Heart right ventricle (tissue), 16 donors: ENCODE measurements around the gene S100A9. TPM values are rescaled to one million over a fixed set of nuclear protein-coding genes. Genes with fewer than 3 reads are reported as not detected.

Experiments used
- ATAC-seq, 8 donors: fragments of 200-7000 bp; cut with Tn5 transposase; one replicate each; pipeline ENCODE4 v1.9.1; 2020; ENCODE audit warnings: mild to moderate bottlenecking in 8 of 8, moderate library complexity in 8 of 8, moderate number of reproducible peaks in 1 of 8
- DNase-seq, 2 donors: peaks; one replicate each; pipeline ENCODE4 v3.0.0-alpha.2; 2020
- H3K27ac ChIP-seq, 10 donors: fragments of 200-600 bp; sonication (generic) in 2 of 10; one replicate each; pipeline versions ENCODE4 v1.5.0 to v1.8.0; 2020 to 2022; ENCODE audit warnings: mild to moderate bottlenecking in 3 of 10
- H3K27me3 ChIP-seq, 7 donors: fragments of 200-600 bp; one replicate each; pipeline ENCODE4 v1.8.0; 2021 to 2022; ENCODE audit warnings: mild to moderate bottlenecking in 2 of 7
- H3K36me3 ChIP-seq, 9 donors: fragments of 200-600 bp; sonication (generic) in 1 of 9; one replicate each; pipeline versions ENCODE4 v1.5.0 to v1.8.0; 2020 to 2022; ENCODE audit warnings: mild to moderate bottlenecking in 2 of 9
- H3K4me1 ChIP-seq, 9 donors: fragments of 200-600 bp; sonication (generic) in 1 of 9; one replicate each; pipeline versions ENCODE4 v1.5.0 to v1.8.0; 2020 to 2022; ENCODE audit warnings: mild to moderate bottlenecking in 4 of 9
- H3K4me3 ChIP-seq, 10 donors: fragments of 200-600 bp; sonication (generic) in 2 of 10; one replicate each; pipeline versions ENCODE4 v1.5.0 to v1.8.0; 2020 to 2022; ENCODE audit warnings: mild to moderate bottlenecking in 7 of 10, moderate library complexity in 2 of 10
- H3K9me3 ChIP-seq, 11 donors: fragments of 200-600 bp in 10 of 11; sonication (generic) in 2 of 11; one replicate each; pipeline versions ENCODE4 v1.5.0 to v1.8.0; 2013 to 2022; ENCODE audit warnings: mild to moderate bottlenecking in 2 of 11, control low read depth in 1 of 11, moderate library complexity in 1 of 11
- WGBS, 2 donors: extraction: QIAGEN DNeasy Blood & Tissue Kit; methylation state at CpG; one replicate each; pipeline ENCODE4 v1.1.7; 2013; ENCODE audit warnings: inconsistent platforms in 1 of 2; 5-methylcytosine and 5-hydroxymethylcytosine counted together
- intact Hi-C, 10 donors: fragments of 100-400 bp; cut with DNase I; formaldehyde crosslinking; loops; one replicate each; pipeline versions ENCODE4 v1.11.1 to v1.14.2; 2022
- polyA plus RNA-seq, 2 donors: library from polyadenylated mRNA; stranded (reverse); fragments of 200-250 nt; gene quantifications; one replicate each; pipeline ENCODE4 v1.2.3, GENCODE V29; 2013
- total RNA-seq, 10 donors: library from RNA; stranded (reverse); fragmentation: NEBNext Ultra II Directional in 3 of 10; extraction: Animal tissue kit (Norgen Biotek cat#: 25700) in 3 of 10; gene quantifications; one replicate each; pipeline versions ENCODE4 v1.2.1 to v1.2.4, GENCODE V29; 2021 to 2023
- TF ChIP-seq, protein P1 (sequence below), 9 donors: fragments of 200-600 bp; sonication (generic) in 2 of 9; IDR thresholded peaks; one replicate each; pipeline versions ENCODE4 v1.5.0 to v1.8.0; 2021 to 2022; ENCODE audit warnings: antibody characterized with exemption in 9 of 9, mild to moderate bottlenecking in 5 of 9, moderate library complexity in 1 of 9
- donor health status: Arrhythmogenic right ventricular cardiomyopathy.
- donor health status: ischemic (EF 13 %, LVEDD 7.1; RV severe dilation, severe dysfunction).
- donor health status: healthy with polysubstance abuse.
- donor health status: DM: no; HTN: yes; CAD: no.
- donor health status: DM: no; HTN: no; CAD: no.
- donor health status: ischemic (EF 25% LVEDD 6.9; RV normal size, moderate dysfunction).
- donor health status: ischemic (EF 25% LVEDD 5.7; RV mildly dilated, moderate dysfunction).
- donor health status: healthy.
- donor health status: DM: yes; HTN: yes; CAD: no.
- donor health status: Ischemic cardiomyopathy.
- donor health status: ischemic (EF 35%, LVEDD 5.7; RV mildly dilated, moderate dysfunction).
- donor health status: nonischemic (EF 11% LVEDD 7.7; RV severe dilation, severe dysfunction).
- donor health status: DM: yes; HTN: yes; CAD: no.
- donor health status: PGD.
- donor health status: ischemic (EF 29% LVEDD 5.4; RV normal size, mild dysfunction).
- donor health status: nonischemic (EF 23%, LVEDD 6.1; RV moderate dilation, normal function).

Gene S100A9
- total and polyA plus RNA-seq, 12 donors: 9.9 to 182 (median 71.5) TPM

DNA sequence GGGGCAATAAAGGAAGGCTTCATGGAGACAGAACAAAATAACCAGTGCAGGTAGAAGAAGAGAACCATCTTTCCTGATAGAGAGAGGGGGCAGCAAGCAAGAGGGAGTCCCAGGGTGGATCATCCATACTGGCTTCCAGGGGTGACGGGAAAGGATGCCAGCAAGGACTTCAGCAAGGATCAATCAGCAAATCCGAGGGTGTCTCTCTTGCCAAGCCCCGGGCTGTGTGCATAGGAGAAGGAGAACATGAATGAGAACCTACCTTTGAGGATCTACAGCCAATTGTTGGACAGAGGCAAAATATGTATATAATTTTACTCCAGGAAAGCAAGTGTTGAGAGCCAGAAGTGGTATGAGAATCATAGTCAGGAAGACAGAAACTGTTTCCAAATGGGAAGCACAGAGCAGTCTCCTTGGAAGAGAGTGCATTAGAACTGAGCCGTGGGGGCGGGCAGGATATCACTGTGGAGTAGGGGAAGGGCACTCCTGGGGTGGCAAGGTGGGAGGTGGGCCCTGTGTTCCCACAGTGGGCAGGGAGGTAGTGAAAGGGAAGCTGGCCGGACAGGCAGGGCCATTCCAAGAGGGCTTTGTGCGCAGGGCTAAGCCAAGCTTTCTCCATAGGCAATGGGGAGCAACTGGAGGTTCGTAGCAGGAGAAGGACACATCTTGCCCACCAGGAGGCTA lies 1.1 kb upstream of the S100A9 start:
- WGBS, 2 donors: 85 to 90% methylated on average over 8 of the region's 8 CpGs
- TF ChIP-seq, protein P1, sequence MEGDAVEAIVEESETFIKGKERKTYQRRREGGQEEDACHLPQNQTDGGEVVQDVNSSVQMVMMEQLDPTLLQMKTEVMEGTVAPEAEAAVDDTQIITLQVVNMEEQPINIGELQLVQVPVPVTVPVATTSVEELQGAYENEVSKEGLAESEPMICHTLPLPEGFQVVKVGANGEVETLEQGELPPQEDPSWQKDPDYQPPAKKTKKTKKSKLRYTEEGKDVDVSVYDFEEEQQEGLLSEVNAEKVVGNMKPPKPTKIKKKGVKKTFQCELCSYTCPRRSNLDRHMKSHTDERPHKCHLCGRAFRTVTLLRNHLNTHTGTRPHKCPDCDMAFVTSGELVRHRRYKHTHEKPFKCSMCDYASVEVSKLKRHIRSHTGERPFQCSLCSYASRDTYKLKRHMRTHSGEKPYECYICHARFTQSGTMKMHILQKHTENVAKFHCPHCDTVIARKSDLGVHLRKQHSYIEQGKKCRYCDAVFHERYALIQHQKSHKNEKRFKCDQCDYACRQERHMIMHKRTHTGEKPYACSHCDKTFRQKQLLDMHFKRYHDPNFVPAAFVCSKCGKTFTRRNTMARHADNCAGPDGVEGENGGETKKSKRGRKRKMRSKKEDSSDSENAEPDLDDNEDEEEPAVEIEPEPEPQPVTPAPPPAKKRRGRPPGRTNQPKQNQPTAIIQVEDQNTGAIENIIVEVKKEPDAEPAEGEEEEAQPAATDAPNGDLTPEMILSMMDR (IDR thresholded peaks at IDR 0.05): no peak
- Histone ChIP-seq H3K36me3 (peaks cover 0 to 5% (median 0%) of the 10 kb centered on the region in 9 donors), H3K4me3 (peak overlapping the region in 1 of 10 donors; percentile 50), H3K27ac (peak overlapping the region in 3 of 10 donors; percentile 36 to 86 (median 38)), H3K27me3 (peaks cover 0 to 7% (median 0%) of the 10 kb centered on the region in 7 donors), H3K4me1 (peaks cover 0 to 36% (median 6%) of the 10 kb centered on the region in 9 donors), H3K9me3 (no peaks in the 10 kb centered on the region)
- ATAC-seq (no peak), DNase-seq (no peak)
- intact Hi-C loops: loop anchor here in 4 of 10 donors (5.0 to 10.0 kb wide), 3 partner anchors 51 to 388 kb away; partner anchors contain the start of gene S100A2 (in 3 of the 4)

DNA sequence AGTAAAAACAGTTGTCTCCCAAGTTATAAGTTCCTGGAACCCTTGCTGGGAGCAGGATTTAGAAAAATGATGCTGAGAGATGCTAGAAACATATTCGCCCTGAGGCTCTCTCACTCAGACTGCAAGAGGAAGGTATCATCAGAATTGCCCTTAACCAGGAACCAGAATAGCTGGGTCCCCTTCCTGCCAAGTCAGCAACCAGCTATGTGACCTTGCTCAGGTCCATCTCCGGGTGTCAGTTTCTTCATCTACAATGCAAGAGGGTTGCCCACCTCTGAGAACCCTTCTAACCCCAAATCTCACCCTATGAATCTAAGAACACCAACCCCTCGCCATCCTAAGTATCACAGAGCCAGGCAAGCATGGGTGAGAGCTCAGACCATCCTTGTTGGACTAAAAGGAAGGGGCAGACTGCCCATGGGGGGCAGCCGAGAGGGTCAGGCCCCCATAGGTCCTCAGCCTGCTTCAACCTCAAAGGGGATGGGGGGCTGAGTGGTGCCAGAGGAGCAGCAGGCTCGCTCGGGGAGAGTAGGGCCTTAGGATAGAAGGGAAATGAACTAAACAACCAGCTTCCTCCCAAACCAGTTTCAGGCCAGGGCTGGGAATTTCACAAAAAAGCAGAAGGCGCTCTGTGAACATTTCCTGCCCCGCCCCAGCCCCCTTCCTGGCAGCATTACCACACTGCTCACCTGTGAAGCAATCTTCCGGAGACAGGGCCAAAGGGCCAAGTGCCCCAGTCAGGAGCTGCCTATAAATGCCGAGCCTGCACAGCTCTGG lies 390 bp upstream of the S100A9 start:
- Histone ChIP-seq H3K4me1 (peaks cover 0 to 36% (median 6%) of the 10 kb centered on the region in 9 donors), H3K4me3 (peak overlapping the region in 1 of 10 donors; percentile 50), H3K27ac (peak overlapping the region in 3 of 10 donors; percentile 36 to 86 (median 38)), H3K36me3 (peaks cover 0 to 5% (median 0%) of the 10 kb centered on the region in 9 donors), H3K27me3 (no peaks in the 10 kb centered on the region), H3K9me3 (no peaks in the 10 kb centered on the region)
- peak in 1 of 2 donors; percentile 51 for DNase-seq
- 57 to 74% methylated on average over 10 of the region's 10 CpGs for WGBS, 2 donors
- ATAC-seq: peak; percentile 37 to 71 (median 52)
- TF ChIP-seq, protein P1 (IDR thresholded peaks at IDR 0.05): no peak
- intact Hi-C loops: loop anchor here in 4 of 10 donors (5.0 to 10.0 kb wide), 3 partner anchors 50 to 388 kb away; partner anchors contain the start of gene S100A2 (in 3 of the 4)

DNA sequence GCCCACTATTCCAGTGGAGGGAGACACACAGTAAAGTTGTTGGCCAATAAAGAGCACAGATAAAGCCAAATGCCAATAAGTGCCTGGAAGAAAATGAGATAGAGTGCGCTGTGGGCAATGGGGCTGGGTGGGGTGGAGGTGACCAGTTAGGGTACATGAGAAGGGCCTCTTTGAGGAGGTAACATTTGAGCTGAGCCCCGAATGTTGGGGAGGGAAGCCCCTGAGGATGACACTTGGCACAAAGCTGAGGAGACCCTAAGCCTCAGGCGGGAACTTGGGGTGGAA lies 979 bp downstream of the S100A9 start:
- Histone ChIP-seq H3K27ac (peak overlapping the region in 2 of 10 donors; percentile 48 to 86), H3K36me3 (peaks cover 0 to 5% (median 0%) of the 10 kb centered on the region in 9 donors), H3K4me1 (peaks cover 0 to 46% (median 6%) of the 10 kb centered on the region in 9 donors), H3K9me3 (no peaks in the 10 kb centered on the region), H3K4me3 (peak overlapping the region in 4 of 10 donors; percentile 3 to 50 (median 12)), H3K27me3 (no peaks in the 10 kb centered on the region)
- WGBS, 2 donors: 95 to 98% methylated on average over 3 of the region's 3 CpGs
- no peak for DNase-seq
- TF ChIP-seq, protein P1 (IDR thresholded peaks at IDR 0.05): no peak
- intact Hi-C loops: loop anchor here in 4 of 10 donors (5.0 to 10.0 kb wide), 3 partner anchors 49 to 386 kb away; partner anchors contain the start of gene S100A2 (in 3 of the 4)
- ATAC-seq: no peak

DNA sequence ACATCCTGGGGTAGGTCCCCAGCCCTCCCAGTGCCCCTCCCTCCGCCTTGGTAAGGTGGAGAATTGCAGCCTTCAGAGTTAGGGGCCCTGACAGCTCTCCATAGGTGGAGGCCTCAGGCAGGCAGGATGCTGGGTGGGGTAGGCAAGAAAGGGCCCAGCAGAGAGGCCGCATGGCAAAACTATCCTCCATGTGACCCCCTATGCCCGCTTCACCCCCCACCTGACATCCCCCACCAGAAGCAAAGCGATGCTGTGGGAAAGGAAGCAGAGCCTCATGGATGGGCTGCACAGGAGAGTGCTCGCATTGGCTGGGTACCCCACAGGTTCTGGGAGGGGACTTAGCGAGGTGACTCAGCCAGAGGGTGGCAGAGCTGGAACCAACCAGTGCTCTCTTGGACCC lies 1.6 kb downstream of the S100A9 start:
- WGBS, 2 donors: 93 to 95% methylated on average over 6 of the region's 6 CpGs
- Histone ChIP-seq H3K36me3 (peaks cover 0 to 5% (median 0%) of the 10 kb centered on the region in 9 donors), H3K27me3 (no peaks in the 10 kb centered on the region), H3K27ac (peak overlapping the region in 2 of 10 donors; percentile 48 to 86), H3K4me1 (peaks cover 0 to 51% (median 6%) of the 10 kb centered on the region in 9 donors), H3K4me3 (peak overlapping the region in 1 of 10 donors; percentile 50), H3K9me3 (no peaks in the 10 kb centered on the region)
- ATAC-seq: no peak
- DNase-seq: no peak
- TF ChIP-seq, protein P1 (IDR thresholded peaks at IDR 0.05): no peak
- intact Hi-C loops: loop anchor here in 4 of 10 donors (5.0 to 10.0 kb wide), 3 partner anchors 48 to 386 kb away; partner anchors contain the start of gene S100A2 (in 3 of the 4)
